ENCODE data around the gene FAM83F.

FAM83F gene

GRCh38 chr22:39956932-39957664 is 37.7 kb upstream of the FAM83F start:
- Histone ChIP-seq H3K4me1 (ENCODE audit: control insufficient read depth in 1 of 2, insufficient read depth in 1 of 2, low read depth in 1 of 2, low read length in 1 of 2) (peaks cover 33 to 38% of the 10 kb centered on the region in 2 experiments), H3K4me3 (ENCODE audit: low read depth in 1 of 2, low read length in 1 of 2) (no peak overlapping the region), H3K27ac (no peak overlapping the region), H3K9me3 (no peaks in the 10 kb centered on the region), H3K27me3 (peaks cover 40% of the 10 kb centered on the region), H3K36me3 (no peaks in the 10 kb centered on the region)
- TF ChIP-seq CTCF (IDR thresholded peaks at IDR 0.05) = no peak

- no peaks in the 10 kb centered on the region for H3K36me3 ChIP-seq
- H3K4me1 ChIP-seq (ENCODE audit: control insufficient read depth in 1 of 2, insufficient read depth in 1 of 2, low read depth in 1 of 2, low read length in 1 of 2) = peaks cover 43 to 49% of the 10 kb centered on the region in 2 experiments
- no peak overlapping the region for H3K27ac ChIP-seq
- no peaks in the 10 kb centered on the region for H3K9me3 ChIP-seq
- TF ChIP-seq CTCF (IDR thresholded peaks at IDR 0.05) = no peak
- H3K27me3 ChIP-seq = peaks cover 40% of the 10 kb centered on the region
- no peak overlapping the region for H3K4me3 ChIP-seq (ENCODE audit: low read depth in 1 of 2, low read length in 1 of 2)
Measured at GRCh38 chr22:39958009-39958711, 36.6 kb upstream of the FAM83F start.

- Histone ChIP-seq H3K4me3 (ENCODE audit: low read depth in 1 of 2, low read length in 1 of 2) (no peak overlapping the region), H3K27ac (no peak overlapping the region), H3K36me3 (no peaks in the 10 kb centered on the region), H3K27me3 (peaks cover 40% of the 10 kb centered on the region), H3K9me3 (no peaks in the 10 kb centered on the region), H3K4me1 (ENCODE audit: control insufficient read depth in 1 of 2, insufficient read depth in 1 of 2, low read depth in 1 of 2, low read length in 1 of 2) (peaks cover 53 to 54% of the 10 kb centered on the region in 2 experiments)
- TF ChIP-seq CTCF (IDR thresholded peaks at IDR 0.05) = no peak
Measured at GRCh38 chr22:39958949-39959639, 35.7 kb upstream of the FAM83F start.

GRCh38 chr22:39959640-39960447 is 34.9 kb upstream of the FAM83F start, which contains the start of gene TMA7B:
TSS of gene TMA7B (plus strand) at chr22:39960397. CDS start at chr22:39964375, 3,978 bp downstream.
- Histone ChIP-seq H3K9me3 (no peaks in the 10 kb centered on the region), H3K4me1 (ENCODE audit: control insufficient read depth in 1 of 2, insufficient read depth in 1 of 2, low read depth in 1 of 2, low read length in 1 of 2) (peaks cover 54% of the 10 kb centered on the region in 2 experiments), H3K27ac (peak within 1 kb of the TSS; percentile 80), H3K4me3 (ENCODE audit: low read depth in 1 of 2, low read length in 1 of 2) (peak within 1 kb of the TSS in 1 of 2 experiments; percentile 36), H3K36me3 (no peaks in the 10 kb centered on the region), H3K27me3 (peaks cover 40% of the 10 kb centered on the region)
- TF ChIP-seq CTCF (IDR thresholded peaks at IDR 0.05) = no peak
